ENCODE measurements around the gene BGLAP.

DNA sequence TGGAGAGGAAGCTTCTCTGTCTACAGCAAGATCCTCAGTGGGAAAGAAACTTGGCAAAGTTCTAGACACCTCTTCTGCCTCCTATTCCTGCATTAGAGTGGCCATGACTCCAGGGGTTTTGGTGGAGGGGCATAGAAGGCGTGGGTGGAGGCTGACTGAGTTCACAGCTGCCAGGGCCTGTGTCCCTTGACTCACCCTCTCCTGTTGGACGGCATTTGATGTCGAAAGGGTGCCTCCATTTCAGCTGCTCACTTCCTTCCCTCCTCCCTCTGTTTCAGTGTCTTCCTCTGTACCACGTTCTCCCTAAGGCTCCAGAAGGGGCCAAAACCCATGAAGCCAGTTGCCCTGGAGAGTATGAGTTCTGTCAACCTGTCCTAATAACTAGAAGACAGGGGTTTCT is 42.8 kb downstream of the BGLAP start:
- TF ChIP-seq, protein P1, sequence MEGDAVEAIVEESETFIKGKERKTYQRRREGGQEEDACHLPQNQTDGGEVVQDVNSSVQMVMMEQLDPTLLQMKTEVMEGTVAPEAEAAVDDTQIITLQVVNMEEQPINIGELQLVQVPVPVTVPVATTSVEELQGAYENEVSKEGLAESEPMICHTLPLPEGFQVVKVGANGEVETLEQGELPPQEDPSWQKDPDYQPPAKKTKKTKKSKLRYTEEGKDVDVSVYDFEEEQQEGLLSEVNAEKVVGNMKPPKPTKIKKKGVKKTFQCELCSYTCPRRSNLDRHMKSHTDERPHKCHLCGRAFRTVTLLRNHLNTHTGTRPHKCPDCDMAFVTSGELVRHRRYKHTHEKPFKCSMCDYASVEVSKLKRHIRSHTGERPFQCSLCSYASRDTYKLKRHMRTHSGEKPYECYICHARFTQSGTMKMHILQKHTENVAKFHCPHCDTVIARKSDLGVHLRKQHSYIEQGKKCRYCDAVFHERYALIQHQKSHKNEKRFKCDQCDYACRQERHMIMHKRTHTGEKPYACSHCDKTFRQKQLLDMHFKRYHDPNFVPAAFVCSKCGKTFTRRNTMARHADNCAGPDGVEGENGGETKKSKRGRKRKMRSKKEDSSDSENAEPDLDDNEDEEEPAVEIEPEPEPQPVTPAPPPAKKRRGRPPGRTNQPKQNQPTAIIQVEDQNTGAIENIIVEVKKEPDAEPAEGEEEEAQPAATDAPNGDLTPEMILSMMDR (IDR thresholded peaks at IDR 0.05), result no peak
- TF ChIP-seq POLR2A (IDR thresholded peaks at IDR 0.05), result no peak
